Non-pigmented ciliary epithelial cell (primary cell): Measurements from ENCODE around the gene TIA1.
"Not testable (repeated sequence)": the region's sequence is repeated elsewhere in the genome, so short reads cannot be mapped to it uniquely, and the experiment has no call there.

ENCODE experiments used
- DNase-seq: peaks from one replicate; pipeline ENCODE4 v3.0.0-alpha.2; 2010; ENCODE audit warnings: low read depth

Gene TIA1

GRCh38 chr2:70248181-70248847 is at the start of gene TIA1:
Gene TIA1, minus strand, starts transcription at chr2:70248628. Its CDS starts 198 bp downstream, at chr2:70248430.
- DNase-seq: peak; percentile 85

- DNase-seq: not testable (repeated sequence)
These were observed 49.4 kb upstream of the TIA1 start for GRCh38 chr2:70297828-70298227.

DNA sequence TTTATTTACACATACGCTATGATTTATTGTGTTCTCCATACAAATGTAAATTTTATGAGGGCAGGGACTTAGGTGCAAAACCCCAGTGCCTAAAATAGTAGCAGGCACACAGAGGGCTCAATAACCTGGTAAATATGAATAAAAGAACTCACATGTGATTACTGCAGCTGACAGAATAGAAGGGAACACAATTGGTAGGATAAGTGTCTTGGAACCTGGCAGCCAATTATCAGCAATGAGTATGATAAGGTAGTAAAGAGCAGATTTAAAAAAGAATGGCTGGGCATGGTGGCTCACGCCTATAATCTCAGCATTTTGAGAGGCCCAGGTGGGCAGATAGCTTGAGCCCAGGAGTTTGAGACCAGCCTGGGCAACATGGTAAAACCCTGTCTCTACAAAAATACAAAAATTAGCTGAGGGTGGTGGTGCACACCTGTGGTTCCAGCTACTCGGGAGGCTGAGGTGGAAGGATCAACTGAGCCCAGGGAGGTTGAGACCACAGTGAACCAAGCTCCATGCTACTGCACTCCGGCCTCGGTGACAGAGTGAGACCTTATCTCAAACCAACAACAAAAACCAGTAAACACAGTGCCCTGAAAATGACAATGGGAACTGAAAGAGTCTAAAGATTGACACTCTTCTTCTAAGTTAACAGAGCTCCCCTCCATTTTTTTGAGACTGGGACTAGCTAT is 35.2 kb upstream of the TIA1 start:
- DNase-seq: no peak

GRCh38 chr2:70282439-70282838 is 34.0 kb upstream of the TIA1 start:
- no peak for DNase-seq

- no peak for DNase-seq
These were observed 31.9 kb upstream of the TIA1 start for GRCh38 chr2:70280242-70280798.

- DNase-seq: no peak
These were observed 21.9 kb upstream of the TIA1 start for GRCh38 chr2:70270323-70270722.

DNA sequence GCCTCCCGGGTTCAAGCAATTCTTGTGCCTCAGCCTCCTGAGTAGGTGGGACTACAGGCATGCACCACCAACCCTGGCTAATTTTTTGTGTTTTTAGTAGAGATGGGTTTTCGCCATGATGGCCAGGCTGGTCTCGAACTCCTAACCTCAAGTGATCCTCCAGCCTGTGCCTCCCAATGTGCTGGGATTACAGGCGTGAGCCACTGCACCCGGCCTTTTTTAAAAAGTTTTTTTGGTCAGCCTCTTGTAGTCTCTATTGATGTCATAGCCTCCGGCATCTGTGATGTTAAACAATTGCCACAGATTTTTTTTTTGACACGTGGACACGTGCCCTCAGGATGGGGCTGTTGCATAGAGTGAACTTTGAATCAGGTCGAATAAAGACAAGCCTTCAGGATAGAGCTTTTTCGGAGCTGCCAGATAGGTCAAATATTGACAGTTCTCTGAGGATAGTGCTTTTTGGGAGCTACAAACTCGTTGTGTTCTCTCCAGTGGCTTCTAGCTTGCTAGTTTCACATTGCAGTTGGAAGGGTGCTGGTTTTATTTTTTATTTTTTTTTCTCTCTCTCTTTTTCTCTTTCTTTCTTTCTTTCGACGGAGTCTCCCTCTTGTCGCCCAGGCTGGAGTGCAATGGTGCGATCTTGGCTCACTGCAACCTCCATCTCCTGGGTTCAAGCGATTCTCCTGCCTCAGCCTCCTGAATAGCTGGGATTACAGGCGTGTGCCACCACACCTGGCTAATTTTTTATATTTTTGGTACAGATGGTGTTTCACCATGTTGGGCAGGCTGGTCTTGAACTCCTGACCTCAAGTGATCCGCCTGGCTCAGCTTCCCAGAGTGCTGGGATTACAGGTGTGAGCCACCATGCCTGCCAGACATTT is 21.2 kb upstream of the TIA1 start:
- not testable (repeated sequence) for DNase-seq

DNA sequence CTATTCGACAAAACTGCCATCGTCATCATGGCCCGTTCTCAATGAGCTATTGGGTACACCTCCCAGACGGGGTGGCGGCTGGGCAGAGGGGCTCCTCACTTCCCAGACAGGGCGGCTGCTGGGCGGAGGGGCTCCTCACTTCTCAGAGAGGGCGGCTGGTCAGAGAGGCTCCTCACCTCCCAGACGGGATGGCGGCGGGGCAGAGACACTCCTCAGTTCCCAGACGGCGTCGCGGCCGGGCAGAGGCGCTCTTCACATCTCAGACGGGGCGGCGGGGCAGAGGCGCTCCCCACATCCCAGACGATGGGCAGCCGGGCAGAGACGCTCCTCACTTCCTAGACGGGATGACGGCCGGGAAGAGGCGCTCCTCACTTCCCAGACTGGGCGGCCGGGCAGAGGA is 18.5 kb upstream of the TIA1 start:
- not testable (repeated sequence) for DNase-seq

GRCh38 chr2:70261501-70261900 is 13.1 kb upstream of the TIA1 start:
- no peak for DNase-seq

- DNase-seq: no peak
These were observed 10.1 kb upstream of the TIA1 start for GRCh38 chr2:70258532-70258875.

- DNase-seq: no peak
These were observed 7.3 kb upstream of the TIA1 start for GRCh38 chr2:70255637-70256314.

GRCh38 chr2:70250434-70250833 is 2.0 kb upstream of the TIA1 start:
- no peak for DNase-seq

- no peak for DNase-seq
These were observed 856 bp downstream of the TIA1 start for GRCh38 chr2:70247364-70248180.

DNA sequence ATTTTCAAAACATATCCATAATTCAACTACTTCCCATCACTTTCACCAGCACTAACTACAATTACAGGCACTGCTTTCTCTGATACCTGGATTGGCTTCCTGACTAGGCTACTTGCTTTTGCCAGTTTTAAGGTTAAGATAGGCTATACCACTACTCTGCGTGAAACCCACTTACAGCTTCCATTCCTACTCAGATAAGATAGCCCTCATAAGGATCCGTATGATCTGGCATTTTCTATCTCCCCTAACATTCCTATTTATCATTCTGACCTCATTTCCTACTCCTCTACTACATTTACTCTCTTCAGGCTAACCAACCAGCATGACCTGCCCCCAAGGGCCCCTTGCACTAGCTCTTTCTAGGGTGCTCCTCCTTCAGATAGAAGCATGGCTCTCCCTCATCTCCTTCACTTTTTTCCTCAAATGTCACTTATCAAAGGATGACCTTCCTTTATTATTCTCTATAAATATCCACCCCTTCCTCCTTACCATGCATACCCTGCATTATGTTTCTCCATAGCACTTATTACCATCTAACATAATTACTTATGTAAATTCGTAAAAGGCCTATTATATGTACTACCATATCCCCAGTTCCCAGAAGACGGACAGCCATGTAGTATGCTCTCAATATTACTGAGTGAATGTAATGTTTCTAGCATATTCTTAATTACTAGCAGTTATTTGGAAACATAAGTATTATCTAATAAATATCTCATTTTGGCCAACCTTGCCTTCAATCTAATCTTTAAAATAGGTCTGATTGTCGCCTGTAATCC is 4.4 kb downstream of the TIA1 start:
- DNase-seq: no peak

DNA sequence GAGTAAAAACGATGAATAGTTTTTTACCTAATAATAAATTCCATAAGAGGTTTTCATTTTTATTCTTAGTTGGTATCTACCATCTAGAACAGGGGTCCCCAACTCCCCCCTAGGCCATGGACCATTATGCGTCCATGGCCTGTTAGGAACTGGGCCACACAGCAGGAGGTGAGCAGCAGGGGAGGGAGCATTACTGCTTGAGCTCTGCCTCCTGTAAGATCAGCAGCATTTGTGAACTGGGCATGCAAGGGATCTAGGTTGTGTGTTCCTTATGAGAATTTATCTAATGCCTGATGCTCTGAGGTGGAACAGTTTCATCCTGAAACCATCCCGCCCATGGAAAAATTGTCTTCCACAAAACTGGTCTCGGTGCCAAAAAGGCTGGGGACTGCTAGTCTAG is 5.9 kb downstream of the TIA1 start:
- no peak for DNase-seq

DNA sequence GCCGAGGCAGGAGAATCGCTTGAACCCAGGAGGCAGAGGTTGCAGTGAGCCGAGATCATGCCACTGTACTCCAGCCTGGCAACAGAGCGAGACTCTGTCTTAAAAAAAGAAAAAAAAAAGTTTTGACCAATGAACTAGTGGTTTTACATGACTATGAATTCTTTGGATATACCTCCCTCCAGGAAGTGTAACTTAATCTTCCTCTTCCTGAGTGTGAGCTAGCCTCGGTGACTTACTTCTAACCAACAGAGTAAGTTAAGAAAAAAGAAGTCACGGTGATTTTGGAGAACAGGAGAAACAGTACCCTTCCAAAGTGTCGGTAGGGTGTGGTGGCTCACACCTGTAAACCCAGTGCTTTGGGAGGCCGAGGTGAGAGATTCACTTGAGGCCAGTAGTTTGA is 7.1 kb downstream of the TIA1 start:
- no peak for DNase-seq

GRCh38 chr2:70240599-70240998 is 7.8 kb downstream of the TIA1 start:
- DNase-seq: no peak

GRCh38 chr2:70233926-70234325 is 14.5 kb downstream of the TIA1 start:
- no peak for DNase-seq

GRCh38 chr2:70226781-70227180 is 21.6 kb downstream of the TIA1 start:
- DNase-seq: no peak

- not testable (repeated sequence) for DNase-seq
These were observed 25.1 kb downstream of the TIA1 start for GRCh38 chr2:70223305-70223704.
